Esophagus mucosa (tissue), 1 donor: ENCODE results near the gene HNRNPH1. TPM values are rescaled to one million over a fixed set of nuclear protein-coding genes. Genes with fewer than 3 reads are reported as not detected.

Experiments used
- ATAC-seq: fragments of 200-7000 bp; cut with Tn5 transposase; one replicate; pipeline ENCODE4 v1.9.1; 2020
- total RNA-seq: library from RNA; stranded (reverse); gene quantifications from one replicate; pipeline ENCODE4 v1.2.4, GENCODE V29; 2023
- donor health status: DM: yes; HTN: yes; CAD: no.

HNRNPH1 gene
- total RNA-seq, 1 donor from 2014 or later = 268 TPM

DNA sequence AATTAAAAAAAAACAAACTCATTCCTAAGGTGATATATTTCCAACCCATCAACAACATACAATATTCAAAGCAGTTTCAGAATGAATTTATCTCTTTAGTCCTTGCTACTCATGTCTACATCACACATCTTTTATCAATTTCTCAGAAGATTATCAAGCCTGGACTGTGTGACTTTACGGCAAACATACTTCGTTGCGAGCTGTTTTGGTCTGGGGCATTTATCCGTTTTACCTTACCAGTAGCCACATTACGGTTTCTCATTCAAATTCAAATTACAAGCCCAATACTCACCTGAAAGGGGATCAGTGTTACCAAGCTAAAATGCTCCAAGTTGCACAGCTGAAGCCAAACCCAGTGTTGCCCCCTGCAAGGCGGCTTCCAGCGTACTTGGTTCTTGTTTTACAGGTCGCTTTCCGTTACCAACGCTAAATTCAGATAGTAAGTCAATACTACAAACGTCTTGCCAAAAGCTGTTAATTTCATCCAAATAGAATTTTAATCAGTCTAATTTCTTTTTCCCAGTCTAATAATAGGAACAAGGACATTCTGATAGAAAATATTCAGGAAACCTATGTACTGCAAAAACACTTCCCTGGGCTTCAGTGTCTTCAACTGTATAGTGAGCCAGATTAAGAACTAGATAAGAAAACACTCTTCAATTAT is 1.8 kb downstream of the HNRNPH1 start:
- no peak for ATAC-seq

GRCh38 chr5:179620703-179621350 is 2.6 kb downstream of the HNRNPH1 start:
- no peak for ATAC-seq

GRCh38 chr5:179620293-179620692 is 3.2 kb downstream of the HNRNPH1 start:
- no peak for ATAC-seq

- no peak for ATAC-seq
Observed at GRCh38 chr5:179619776-179620175, 3.7 kb downstream of the HNRNPH1 start.

GRCh38 chr5:179618923-179619554 is 4.4 kb downstream of the HNRNPH1 start:
- ATAC-seq = no peak

DNA sequence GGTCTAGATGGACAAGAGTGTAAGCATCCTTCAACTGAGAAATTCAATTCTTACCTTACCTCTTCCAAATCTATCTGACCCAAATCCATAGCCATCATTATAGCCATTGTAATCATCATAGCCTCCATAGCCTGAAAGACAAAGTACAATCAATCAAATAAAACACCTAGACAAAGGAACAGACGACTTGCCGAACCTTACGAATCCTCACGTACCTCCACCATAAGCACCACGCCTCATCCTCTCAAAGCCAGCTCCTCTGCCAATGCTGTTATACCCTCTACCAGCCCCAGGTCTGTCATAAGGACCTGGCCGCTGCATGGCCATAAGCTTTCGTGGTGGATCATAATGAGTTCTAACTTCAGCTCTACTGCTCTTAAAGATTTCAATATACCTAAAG is 5.5 kb downstream of the HNRNPH1 start:
- ATAC-seq = no peak

DNA sequence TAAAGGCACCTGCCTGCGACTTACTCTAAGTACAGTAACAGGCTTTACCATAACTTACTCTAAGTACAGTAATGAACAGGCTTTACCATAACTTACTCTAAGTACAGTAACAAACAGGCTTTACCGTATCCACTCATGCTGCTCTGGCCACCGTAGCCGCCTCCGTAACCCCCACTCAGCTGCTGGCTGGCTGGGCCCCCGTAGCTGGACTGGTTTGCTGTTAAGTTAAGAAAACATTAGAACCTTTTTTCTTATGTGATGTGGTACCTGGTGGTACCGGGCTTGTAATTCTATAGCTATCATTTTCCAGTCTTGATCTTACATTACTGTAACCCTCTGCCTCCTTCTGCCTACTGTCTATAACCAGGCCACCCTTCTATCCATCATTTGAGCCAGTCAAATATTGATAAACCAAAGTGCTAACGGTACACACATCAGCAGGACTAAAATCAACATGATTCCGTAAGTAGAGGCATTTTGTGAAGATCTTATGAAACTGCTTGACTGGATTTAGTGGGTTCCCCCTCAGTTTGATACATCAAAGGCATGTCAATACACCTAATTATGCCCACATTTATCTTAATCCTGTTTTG is 7.4 kb downstream of the HNRNPH1 start:
- ATAC-seq = no peak

DNA sequence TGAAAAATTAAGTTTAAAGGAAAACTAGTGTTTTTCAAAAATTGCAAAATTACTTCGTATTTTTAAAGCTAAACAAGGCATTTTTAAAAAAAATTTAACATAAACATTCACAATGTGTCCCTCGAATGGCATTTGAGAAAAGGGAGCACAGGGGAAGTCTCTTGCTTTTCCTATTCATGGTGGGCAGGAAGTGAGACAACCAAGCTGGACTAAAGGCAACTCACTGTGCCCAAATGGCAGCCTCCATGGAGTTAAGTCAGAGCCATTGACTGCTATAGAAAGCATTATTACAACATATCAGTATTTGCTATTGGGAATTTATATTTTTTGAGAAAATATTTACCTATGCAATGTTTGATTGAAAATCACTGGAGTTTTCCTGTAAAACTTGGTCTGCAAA is 8.3 kb downstream of the HNRNPH1 start:
- no peak for ATAC-seq

DNA sequence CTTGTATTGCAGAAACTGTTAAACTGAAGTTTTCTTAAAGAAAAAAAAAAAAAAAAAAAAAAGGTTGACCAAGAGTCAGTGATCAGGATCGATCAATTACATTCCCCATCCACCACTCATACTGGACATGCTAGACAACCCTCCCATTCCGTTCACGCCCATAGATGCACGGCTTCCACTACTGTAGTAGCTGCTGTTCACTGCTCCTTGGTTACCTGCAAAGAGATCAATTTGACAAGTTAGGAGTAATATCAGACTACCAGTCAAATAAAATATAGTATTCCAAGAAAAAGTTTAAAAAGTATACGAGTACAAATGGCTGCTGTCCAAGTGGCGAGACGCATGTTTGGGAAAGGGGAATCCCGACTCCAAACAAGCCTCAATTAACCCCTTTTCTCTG is 8.7 kb downstream of the HNRNPH1 start:
- no peak for ATAC-seq

GRCh38 chr5:179613460-179614071 is 9.9 kb downstream of the HNRNPH1 start:
- ATAC-seq = peak; percentile 76

GRCh38 chr5:179612577-179613459 is 10.7 kb downstream of the HNRNPH1 start:
- no peak for ATAC-seq

GRCh38 chr5:179610903-179611265 is 12.6 kb downstream of the HNRNPH1 start:
- no peak for ATAC-seq

DNA sequence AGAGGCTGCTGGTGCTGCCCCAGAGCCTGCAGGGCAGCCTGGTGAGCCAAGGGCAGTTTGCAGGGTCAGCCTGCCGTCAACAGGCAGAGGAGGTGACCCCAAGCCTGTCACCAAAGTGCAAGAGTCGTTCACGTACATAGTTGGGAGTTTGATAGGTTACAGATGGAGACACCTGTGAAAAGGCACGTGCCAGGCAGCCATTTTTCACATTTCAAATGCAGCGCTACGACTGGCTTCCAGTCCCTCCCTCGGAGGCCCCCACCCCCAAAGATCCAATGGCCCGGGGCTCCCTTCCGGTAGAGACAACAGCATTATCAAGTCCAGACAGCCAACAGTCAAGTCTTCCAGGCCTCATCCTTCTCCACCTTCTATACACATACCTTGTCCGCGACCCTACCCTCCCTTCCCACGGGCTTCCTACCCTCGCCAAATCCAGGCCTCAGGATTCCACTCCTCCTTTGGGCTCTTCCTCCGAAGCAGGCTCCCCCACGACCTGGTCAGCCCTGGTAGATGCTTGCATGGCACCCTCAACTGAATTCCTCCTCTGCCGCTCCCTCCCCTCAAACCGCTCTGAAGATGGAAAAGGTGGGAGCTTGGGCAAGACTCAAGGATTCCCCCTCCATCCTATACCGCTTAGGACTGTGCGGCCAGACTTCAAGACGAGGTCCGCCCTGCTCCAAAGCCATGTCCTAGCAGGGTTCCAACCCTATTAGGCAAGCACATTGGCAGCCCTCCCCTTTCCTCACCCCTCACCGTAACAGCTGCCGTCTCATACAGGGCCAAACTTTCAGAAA is 13.2 kb downstream of the HNRNPH1 start:
- ATAC-seq = no peak

DNA sequence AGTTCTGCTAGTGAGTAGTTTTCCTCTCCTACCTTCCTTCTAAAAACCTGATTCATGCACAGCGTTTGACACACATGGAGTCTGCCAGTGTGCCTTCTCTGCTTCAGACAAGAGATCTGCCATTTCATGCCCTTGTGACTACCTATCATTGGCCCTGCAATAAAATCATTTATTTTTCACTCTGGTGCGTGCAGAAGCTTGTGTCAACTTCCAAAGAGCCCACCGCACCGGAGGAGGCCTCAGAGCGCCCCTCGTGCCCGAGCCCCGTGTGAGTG is 13.7 kb downstream of the HNRNPH1 start:
- no peak for ATAC-seq

DNA sequence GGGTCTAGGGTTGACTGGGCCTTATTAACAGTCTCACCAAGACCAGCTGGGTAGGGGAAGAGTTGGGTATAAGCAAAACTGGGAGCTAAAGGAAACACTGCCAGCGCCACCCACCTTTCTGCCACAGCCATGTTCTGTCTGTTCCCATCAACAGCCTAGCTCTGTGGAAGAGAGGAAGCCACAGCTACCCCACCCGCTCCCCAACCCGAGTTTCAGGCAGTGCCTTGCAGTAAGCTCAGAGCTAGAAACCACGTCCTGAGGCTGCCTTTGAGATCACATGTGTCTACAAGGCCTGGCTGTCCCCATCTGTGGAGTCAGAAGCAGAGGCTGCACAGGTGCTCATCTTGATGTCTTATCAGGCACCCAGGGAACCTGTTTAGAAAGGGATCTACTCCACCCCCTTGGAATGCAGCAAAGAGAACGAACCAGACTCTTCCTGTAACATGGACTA is 15.3 kb downstream of the HNRNPH1 start:
- peak; percentile 3 for ATAC-seq

- ATAC-seq = peak; percentile 10
Observed at GRCh38 chr5:179607160-179607931, 16.1 kb downstream of the HNRNPH1 start.

DNA sequence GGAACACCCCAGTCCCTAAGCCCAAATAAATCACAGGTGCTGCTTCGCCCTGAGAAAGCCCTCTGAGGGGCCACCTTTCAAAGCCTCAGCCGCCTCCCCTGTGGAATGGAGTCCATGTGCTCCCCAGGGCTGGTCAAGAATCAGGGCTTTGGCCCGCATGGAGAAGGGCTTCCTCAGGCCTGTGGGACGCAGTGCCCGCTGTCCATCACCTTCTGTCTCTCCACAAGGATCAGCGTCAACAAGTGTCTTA is 16.6 kb downstream of the HNRNPH1 start:
- no peak for ATAC-seq

GRCh38 chr5:179606071-179606909 is 17.2 kb downstream of the HNRNPH1 start:
- no peak for ATAC-seq

DNA sequence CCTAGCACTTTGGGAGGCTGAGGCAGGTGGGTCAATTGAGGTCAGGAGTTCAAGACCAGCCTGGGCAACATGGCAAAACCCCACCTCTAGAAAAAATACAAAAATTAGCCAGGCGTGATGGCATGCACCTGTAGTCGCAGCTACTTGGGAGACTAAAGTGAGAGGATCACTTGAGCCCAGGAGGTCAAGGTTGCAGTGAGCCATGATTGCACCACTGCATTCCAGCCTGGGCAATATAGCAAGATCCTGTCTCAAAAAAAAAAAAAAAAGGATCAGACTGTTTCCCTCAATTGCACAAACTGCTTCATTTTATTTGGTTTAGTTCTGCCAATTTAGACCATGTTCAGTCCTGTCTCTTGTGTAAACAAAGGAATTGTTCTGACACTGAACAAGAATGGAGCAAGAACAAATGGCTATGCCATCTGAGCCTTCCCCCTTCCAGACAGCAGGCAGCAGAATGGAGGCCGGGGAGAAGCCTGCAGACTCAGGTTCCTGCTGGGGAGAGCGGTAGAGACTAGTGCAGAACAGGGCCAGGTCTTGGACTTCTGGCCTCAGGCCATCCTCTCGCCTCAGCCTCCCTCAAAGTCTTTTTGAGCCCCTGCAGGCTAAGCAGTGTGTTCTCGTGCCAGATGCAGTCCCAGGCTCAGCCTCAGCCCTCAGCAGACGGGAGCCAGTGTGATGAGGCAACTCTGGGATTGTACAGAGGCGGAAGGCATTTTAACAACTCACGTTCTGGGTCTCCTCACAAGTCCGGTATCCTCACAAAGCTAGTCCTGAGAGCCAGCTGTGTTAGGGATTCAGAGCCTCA is 18.2 kb downstream of the HNRNPH1 start:
- ATAC-seq = peak; percentile 41
